ENCODE data around the gene KMO.

KMO gene

DNA sequence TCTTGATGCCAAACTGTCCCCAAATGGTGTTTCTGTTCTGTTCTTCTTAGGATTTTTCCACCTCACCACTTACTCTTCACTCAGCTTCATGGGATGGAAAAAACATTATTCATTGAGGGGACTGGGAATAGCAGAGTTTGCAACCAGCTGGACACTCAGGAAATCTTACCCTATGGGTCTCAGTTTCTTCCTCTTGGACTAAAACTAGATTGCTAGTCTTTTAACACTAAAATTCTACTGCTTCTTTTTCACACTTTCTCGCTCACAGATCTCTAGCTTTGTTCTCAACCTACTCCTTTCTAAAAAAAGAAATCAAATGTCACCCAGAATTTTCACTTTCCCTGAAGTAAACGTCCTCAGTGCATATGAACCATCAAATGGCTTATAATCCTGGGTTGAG, 4.8 kb downstream of the KMO start:
- no peak overlapping the region for H3K27ac ChIP-seq
- no peak for TF ChIP-seq ZFX (IDR thresholded peaks at IDR 0.05; ENCODE audit: borderline replicate concordance)
- TF ChIP-seq, protein P1, sequence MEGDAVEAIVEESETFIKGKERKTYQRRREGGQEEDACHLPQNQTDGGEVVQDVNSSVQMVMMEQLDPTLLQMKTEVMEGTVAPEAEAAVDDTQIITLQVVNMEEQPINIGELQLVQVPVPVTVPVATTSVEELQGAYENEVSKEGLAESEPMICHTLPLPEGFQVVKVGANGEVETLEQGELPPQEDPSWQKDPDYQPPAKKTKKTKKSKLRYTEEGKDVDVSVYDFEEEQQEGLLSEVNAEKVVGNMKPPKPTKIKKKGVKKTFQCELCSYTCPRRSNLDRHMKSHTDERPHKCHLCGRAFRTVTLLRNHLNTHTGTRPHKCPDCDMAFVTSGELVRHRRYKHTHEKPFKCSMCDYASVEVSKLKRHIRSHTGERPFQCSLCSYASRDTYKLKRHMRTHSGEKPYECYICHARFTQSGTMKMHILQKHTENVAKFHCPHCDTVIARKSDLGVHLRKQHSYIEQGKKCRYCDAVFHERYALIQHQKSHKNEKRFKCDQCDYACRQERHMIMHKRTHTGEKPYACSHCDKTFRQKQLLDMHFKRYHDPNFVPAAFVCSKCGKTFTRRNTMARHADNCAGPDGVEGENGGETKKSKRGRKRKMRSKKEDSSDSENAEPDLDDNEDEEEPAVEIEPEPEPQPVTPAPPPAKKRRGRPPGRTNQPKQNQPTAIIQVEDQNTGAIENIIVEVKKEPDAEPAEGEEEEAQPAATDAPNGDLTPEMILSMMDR (IDR thresholded peaks at IDR 0.05): no peak

- TF ChIP-seq ZFX (IDR thresholded peaks at IDR 0.05; ENCODE audit: borderline replicate concordance): no peak
- TF ChIP-seq, protein P1 (IDR thresholded peaks at IDR 0.05): no peak
- no peak overlapping the region for H3K27ac ChIP-seq
These were observed 10.2 kb downstream of the KMO start for GRCh38 chr1:241542199-241542907.

DNA sequence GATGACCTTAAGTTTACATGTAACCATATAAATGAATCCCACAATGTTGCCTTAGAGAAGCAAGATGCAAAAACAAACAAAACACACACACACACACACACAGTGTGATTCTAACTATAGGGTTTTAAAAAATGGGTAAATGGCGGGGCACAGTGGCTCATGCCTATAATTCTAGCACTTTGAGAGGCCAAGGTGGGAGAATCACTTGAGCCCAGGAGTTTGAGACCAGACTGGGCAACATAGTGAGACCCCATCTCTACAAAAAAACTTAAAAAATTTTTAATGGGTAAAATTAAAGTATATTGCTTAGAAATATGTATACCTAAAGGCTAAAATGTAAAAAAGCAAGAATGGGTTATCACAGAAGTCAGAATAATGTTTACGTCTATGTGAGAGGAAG, 15.8 kb downstream of the KMO start:
- TF ChIP-seq, protein P1 (IDR thresholded peaks at IDR 0.05): no peak
- TF ChIP-seq ZFX (IDR thresholded peaks at IDR 0.05; ENCODE audit: borderline replicate concordance): no peak
- H3K27ac ChIP-seq: no peak overlapping the region

DNA sequence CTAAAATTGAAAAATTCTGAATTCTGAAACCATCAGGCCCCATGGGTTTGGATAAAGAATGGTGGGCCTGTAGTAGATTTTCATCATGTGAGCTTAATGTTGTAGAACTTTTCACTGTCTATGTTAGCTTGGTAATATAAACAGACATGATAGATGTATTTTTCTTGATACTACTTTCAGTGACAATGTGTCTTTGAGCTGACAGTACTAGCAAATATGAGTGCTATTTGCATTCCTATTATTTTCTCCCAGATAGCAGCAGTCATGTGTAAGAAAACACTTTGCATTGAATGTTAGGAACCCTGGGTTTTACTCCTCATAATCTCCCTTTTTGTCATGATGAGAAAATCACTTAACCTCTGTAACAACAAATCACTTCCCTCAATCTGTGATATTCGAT, 18.1 kb downstream of the KMO start:
- H3K27ac ChIP-seq: no peak overlapping the region
- TF ChIP-seq, protein P1 (IDR thresholded peaks at IDR 0.05): no peak
- no peak for TF ChIP-seq ZFX (IDR thresholded peaks at IDR 0.05; ENCODE audit: borderline replicate concordance)

DNA sequence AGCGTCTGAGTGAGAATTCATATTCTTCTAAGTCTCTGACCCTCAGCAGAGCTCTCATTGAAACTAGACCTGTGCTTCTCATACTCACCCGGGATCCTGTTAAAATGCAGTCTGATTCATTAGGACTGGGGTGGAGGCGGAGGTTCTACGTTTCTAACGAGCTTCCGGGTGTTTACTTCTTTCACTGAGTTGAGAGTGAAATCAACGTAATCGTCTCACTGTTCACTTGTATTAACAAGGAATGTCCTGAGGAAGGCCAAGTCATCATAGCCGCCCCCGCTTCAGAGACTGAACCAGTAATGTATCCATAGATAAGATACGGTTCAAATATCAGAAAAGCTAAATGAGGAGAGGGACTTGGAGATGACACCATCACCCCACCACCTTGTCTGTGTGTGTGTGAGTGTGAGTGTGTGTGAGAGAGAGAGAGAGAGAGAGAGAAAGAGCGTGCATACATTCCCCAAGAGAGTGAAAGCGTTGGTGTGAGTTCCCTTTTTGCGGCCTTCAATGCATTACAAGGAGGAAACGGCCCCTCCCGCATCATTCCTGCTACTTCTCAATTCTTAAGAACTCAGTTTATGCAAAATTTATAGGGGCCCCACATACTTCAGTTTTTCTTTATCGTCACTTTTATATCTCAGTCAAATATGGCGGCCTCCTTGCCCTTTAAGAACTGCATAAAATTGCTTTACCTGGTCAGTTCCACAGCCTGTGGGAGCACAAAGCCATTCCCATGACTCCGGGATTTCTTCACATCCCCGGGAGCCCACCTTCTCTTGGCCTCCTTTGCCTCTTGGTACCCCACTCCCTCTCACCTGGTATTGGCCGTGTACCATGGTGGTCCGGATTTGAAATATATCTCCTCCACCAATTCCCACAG, 19.8 kb downstream of the KMO start:
- TF ChIP-seq, protein P1 (IDR thresholded peaks at IDR 0.05): no peak
- no peak overlapping the region for H3K27ac ChIP-seq

- TF ChIP-seq, protein P1 (IDR thresholded peaks at IDR 0.05): no peak
- no peak for TF ChIP-seq ZFX (IDR thresholded peaks at IDR 0.05; ENCODE audit: borderline replicate concordance)
- no peak overlapping the region for H3K27ac ChIP-seq
These were observed 21.9 kb downstream of the KMO start for GRCh38 chr1:241553886-241554592.

Measured in 22Rv1 (cell line).